GM19025 (cell line): Measurements from ENCODE around the gene SLC12A1.
A peak's percentile ranks its signal among the peaks of the same experiment; 100 is the strongest.

Experiments
- ATAC-seq: cut with Tn5 transposase; IDR thresholded peaks from one replicate; pipeline ENCODE4 v1.9.1; 2021; ENCODE audit warnings: mild to moderate bottlenecking, low read depth, moderate library complexity; ENCODE audit not compliant: unreplicated experiment

The SLC12A1 gene

GRCh38 chr15:48340111-48340510 is 134.0 kb downstream of the SLC12A1 start:
- ATAC-seq, result no peak

DNA sequence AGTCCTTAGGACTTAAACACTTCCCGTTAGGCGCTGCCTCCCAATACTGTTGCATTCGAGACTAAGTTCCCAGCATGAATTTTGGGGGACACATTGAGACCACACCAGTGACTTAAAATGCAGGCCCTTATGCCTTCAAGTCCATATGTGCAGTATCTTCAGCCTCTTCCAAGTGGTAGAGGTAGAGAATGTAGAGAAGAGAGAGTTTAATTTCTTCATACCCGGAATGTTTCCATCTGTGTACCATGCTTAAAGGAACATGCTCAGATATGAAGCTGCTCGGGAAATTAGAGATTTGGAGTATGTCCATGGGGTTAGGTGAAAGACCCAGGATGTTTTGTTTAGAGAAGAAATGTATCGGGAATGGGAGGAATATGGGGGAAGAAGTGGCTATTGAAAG is 137.8 kb downstream of the SLC12A1 start:
- ATAC-seq, result no peak

DNA sequence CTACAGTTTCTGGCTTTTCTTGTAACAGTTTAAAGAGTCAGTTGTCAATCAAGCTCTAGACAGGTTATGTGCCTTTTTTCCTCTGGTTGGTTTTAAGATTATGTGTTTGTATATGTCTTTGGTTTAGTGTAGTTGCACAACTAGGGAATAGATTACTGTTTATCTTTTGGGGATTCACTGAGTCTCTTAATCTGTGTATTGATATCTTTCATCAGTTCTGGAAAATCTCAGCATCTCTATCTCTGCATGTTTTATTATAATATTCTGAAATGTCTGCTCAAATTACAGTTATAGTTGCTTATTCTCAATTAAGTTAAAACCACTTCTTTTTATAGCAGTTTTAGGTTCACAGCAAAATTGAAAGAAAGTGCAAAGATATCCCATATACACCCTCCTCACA is 139.4 kb downstream of the SLC12A1 start:
- no peak for ATAC-seq

GRCh38 chr15:48352474-48353072 is 146.5 kb downstream of the SLC12A1 start:
- ATAC-seq, result peak; percentile 59
